ENCODE results near the gene APBB1IP.

- no peak for TF ChIP-seq CTCF (IDR thresholded peaks at IDR 0.05; ENCODE audit: low read depth, low read length, poor library complexity, severe bottlenecking)
- no peak for TF ChIP-seq EZH2phosphoT487 (IDR thresholded peaks at IDR 0.05; ENCODE audit: borderline replicate concordance, low read length)
Measured at GRCh38 chr10:26593896-26594295, 155.8 kb downstream of the APBB1IP start.

Data from DOHH2 (cell line).